GM10248 (cell line): ENCODE measurements around the gene FUNDC1.

Source experiments
- CTCF ChIA-PET: fragments of 300-600 bp; sonication (Branson Sonifier 250); formaldehyde crosslinking; extraction: SDS; loops from one replicate; lab custom pipeline; 2021; ENCODE audit warnings: antibody characterized with exemption; lab: Yijun Ruan, JAX
- POLR2A ChIA-PET: fragments of 350-650 bp; sonication (Branson Sonifier 250); formaldehyde crosslinking; extraction: SDS; loops from one replicate; lab custom pipeline; 2020; ENCODE audit warnings: antibody characterized with exemption; lab: Yijun Ruan, JAX
- DNase-seq: peaks from one replicate; pipeline ENCODE4 v3.0.0; 2012; ENCODE audit errors: extremely low spot score
- CTCF ChIP-seq: IDR thresholded peaks from 2 replicates; pipeline ENCODE4 v1.5.1; 2012; ENCODE audit warnings: mild to moderate bottlenecking, low read depth; ENCODE audit errors: extremely low read depth, missing control alignments, control extremely low read depth

Gene FUNDC1, protein sequence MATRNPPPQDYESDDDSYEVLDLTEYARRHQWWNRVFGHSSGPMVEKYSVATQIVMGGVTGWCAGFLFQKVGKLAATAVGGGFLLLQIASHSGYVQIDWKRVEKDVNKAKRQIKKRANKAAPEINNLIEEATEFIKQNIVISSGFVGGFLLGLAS

DNA sequence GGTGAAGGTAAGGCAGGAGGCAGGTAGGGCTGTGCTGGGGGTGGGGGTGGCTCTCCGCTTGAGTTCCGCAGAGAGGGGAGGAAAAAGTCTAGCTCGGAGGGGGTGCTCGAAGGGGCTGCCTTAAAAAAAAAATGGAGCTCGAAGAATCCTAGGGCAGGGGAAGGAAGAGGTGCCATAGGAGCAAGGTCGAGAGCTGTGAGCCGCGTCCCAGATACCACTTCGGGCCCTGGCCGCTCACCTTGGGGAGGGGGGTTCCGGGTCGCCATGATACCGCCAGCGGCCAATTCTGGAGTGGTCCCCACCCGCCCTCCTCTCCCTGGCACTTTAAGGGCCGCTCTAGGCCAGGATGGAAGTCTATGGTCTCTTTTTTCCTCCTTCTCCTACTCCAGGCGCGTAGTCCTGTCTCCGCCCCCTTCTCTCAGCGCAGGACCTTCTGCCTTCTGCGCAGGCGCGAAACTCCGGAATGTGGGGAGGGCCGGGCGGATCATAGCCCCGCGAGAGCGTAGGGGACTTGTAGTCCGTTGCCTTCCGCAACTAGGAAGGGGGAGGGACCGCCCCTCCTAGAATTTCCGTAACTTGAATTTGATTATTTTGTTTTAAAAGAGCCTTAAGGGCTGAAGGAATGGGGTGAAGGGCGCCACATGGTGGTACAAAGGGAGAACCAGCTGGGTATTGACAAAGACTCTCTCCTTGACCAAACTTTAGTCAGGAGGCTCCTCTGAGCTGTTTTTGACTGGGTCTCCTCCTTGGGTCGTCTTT lies at the start of gene FUNDC1:
TSS of gene FUNDC1 (minus strand) at position 293 of the 759 bp plus-strand sequence. CDS start at position 266, 27 bp downstream.
- ChIA-PET CTCF (interaction anchor here (0.6 kb wide), 1 partner anchor 289 kb away, joined by 3 read pairs; no protein-coding TSS in a partner anchor), POLR2A (no interaction called here)
- DNase-seq, result peak; percentile 87
- no peak for TF ChIP-seq CTCF

DNA sequence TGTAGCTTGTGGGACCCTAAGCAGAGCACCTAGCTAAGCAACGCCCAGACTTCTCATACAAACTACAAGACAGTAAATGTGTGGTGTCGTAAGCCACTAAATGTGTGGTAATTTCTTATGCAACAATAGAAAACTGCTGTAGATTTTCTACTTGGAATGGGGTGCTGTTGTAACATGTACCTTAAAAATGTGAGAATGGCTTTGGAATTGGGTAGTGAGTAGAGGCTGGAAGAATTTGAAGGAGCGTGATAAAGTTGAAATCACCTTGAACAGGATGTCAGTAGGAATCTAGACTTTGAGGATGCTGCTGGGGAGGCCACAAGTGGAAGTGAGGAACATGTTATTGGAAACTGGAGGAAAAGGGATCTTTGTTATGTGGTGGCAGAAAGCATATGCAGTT lies 43.2 kb upstream of the FUNDC1 start:
- CTCF ChIA-PET, result no interaction called here
- DNase-seq, result no peak
- TF ChIP-seq CTCF, result no peak
- POLR2A ChIA-PET, result no interaction called here

DNA sequence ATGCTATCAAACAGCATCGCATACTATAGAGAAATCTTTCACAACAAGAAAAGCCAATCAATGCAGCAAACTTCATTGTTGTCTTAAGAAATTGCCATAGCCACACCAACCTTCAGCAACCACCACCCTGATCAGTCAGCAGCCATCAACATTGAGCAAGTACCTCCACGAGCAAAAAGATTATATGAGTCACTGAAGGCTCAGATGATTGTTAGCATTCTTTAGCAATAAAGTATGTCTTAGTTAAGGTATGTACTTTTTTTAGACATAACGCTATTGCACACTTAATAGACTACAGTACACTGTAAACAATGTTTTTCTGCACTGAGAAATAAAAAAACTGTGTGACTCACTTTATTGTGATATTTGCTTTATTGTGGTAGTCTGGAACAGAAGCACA lies 37.8 kb upstream of the FUNDC1 start:
- ChIA-PET POLR2A (no interaction called here), CTCF (no interaction called here)
- DNase-seq, result no peak
- TF ChIP-seq CTCF, result no peak

- no peak for DNase-seq
- ChIA-PET POLR2A (interaction anchor here (0.7 kb wide), 1 partner anchor 380 kb away, joined by 4 read pairs; no protein-coding TSS in a partner anchor), CTCF (no interaction called here)
- no peak for TF ChIP-seq CTCF
Observed at GRCh38 chrX:44572340-44572938, 29.8 kb upstream of the FUNDC1 start.

GRCh38 chrX:44570522-44570921 lies 27.9 kb upstream of the FUNDC1 start:
- no peak for DNase-seq
- POLR2A ChIA-PET, result no interaction called here
- CTCF ChIA-PET, result no interaction called here
- TF ChIP-seq CTCF, result no peak

- POLR2A ChIA-PET, result no interaction called here
- TF ChIP-seq CTCF, result no peak
Observed at GRCh38 chrX:44569122-44569521, 26.5 kb upstream of the FUNDC1 start.

More at GRCh38 chrX:44569122-44569521, 26.5 kb upstream of the FUNDC1 start:
- no peak for DNase-seq
- CTCF ChIA-PET, result no interaction called here
